ENCODE data around the gene CENPV.
"Not testable (repeated sequence)": the region's sequence is repeated elsewhere in the genome, so short reads cannot be mapped to it uniquely, and the experiment has no call there.

CENPV gene

DNA sequence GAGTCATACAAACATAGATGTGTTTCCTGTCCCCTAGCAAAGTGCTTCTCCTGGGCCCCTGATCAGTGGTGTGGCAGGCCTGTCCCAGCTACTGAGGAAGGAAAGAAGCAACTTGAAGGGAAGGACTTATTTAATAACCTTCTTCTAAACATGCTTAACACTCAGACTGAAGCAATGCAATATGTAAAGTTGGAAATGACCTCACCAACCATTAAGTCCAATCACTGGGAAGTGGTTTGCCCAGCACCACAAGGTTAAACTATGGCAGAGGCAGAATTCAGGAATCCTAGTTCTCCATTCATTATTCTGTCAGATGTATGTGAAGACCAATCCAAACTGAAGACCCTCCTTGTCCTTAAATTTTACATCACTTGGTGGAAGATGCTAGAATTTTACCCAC, 39.1 kb downstream of the CENPV start:
- no peak overlapping the region for H3K4me3 ChIP-seq (replicated peaks; ENCODE audit: low read depth, low read length)
- TF ChIP-seq, protein P1, sequence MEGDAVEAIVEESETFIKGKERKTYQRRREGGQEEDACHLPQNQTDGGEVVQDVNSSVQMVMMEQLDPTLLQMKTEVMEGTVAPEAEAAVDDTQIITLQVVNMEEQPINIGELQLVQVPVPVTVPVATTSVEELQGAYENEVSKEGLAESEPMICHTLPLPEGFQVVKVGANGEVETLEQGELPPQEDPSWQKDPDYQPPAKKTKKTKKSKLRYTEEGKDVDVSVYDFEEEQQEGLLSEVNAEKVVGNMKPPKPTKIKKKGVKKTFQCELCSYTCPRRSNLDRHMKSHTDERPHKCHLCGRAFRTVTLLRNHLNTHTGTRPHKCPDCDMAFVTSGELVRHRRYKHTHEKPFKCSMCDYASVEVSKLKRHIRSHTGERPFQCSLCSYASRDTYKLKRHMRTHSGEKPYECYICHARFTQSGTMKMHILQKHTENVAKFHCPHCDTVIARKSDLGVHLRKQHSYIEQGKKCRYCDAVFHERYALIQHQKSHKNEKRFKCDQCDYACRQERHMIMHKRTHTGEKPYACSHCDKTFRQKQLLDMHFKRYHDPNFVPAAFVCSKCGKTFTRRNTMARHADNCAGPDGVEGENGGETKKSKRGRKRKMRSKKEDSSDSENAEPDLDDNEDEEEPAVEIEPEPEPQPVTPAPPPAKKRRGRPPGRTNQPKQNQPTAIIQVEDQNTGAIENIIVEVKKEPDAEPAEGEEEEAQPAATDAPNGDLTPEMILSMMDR (IDR thresholded peaks at IDR 0.05; ENCODE audit: low read depth, low read length, missing control alignments) = no peak
- no peak for DNase-seq (ENCODE audit: extremely low read depth, low read depth)

DNA sequence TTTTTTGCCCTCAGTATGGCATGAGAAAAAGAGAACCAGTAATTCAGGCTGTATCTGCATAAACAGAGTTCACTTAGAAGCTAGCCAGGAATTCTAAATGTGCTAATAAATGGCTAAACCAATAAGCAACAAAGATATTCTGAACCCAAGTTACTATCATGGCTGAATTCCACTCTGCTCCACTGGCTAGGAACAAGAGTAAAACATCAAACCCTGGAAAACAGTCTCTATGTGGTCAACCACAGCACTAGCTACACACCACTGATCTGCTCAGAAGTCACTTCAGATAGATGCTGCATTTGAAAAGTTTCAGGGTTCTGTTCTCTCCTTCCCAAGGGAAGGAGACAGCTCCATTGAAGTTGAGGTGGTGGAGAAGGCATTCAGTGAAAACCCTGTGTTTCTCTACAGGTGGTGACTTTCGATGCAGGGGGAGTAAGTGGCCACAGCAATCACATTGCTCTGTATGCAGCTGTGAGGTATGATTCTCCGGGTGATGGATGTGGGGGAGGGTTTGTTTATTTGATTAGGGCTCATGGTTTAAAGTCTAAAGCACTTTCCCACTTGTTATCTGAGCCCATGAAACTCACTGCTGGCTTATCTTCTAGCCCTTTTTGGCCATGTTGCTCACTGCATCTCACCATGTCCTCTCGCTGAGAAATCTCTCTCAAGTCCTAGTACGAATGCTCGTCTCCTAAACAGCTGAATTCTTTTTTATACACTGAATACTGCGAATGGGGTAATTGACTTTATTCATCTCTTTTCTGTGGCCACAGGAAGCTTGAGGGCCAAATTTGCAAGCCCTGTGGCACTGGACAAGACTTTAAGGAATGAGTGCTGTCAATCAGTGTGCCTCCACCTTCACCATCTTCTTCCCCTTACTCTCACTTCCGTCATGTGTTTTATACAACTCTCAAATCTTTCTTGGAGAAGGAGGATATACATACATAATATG, 39.9 kb downstream of the CENPV start:
- H3K4me3 ChIP-seq (replicated peaks; ENCODE audit: low read depth, low read length) = no peak overlapping the region
- no peak for DNase-seq (ENCODE audit: extremely low read depth, low read depth)
- TF ChIP-seq, protein P1 (IDR thresholded peaks at IDR 0.05; ENCODE audit: low read depth, low read length, missing control alignments) = no peak

DNA sequence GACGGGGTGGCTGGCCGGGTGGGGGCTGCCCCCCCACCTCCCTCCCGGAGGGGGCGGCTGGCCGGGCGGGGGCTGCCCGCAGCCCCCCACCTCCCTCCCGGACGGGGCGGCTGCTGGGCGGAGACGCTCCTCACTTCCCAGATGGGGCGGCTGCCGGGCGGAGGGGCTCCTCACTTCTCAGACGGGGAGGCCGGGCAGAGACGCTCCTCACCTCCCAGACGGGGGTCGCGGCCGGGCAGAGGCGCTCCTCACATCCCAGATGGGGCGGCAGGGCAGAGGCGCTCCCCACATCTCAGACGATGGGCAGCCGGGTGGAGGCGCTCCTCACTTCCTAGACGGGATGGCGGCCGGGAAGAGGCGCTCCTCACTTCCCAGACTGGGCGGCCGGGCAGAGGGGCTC, 41.2 kb downstream of the CENPV start:
- DNase-seq (ENCODE audit: extremely low read depth, low read depth); H3K4me3 ChIP-seq (replicated peaks; ENCODE audit: low read depth, low read length): not testable (repeated sequence)

GRCh38 chr17:16306211-16306610, 47.1 kb downstream of the CENPV start:
- no peak overlapping the region for H3K4me3 ChIP-seq (replicated peaks; ENCODE audit: low read depth, low read length)
- TF ChIP-seq, protein P1 (IDR thresholded peaks at IDR 0.05; ENCODE audit: low read depth, low read length, missing control alignments) = no peak
- no peak for DNase-seq (ENCODE audit: extremely low read depth, low read depth)

GRCh38 chr17:16304830-16305229, 48.4 kb downstream of the CENPV start:
- DNase-seq (ENCODE audit: extremely low read depth, low read depth) = no peak
- TF ChIP-seq, protein P1 (IDR thresholded peaks at IDR 0.05; ENCODE audit: low read depth, low read length, missing control alignments) = peak; percentile 55

DNA sequence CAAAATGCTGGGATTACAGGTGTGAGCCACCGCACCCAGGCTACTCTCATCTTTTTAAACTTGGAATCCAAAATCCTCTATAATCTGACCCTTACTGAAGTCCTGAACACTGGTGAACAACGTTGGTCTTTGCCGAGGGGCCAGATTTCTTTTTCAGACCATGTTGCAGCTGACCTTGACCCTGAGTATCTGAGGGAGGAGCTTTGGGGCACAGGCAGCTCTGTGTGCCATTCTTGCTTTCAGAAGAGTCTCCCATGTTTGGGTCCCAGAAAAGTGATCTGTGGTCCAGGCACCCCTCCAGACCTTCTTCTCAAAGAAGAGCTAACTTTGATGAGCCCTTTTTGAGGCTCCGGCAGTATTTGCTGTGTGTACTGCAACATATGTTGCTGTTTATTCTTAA, 50.4 kb downstream of the CENPV start:
- no peak for DNase-seq (ENCODE audit: extremely low read depth, low read depth)

More at GRCh38 chr17:16304830-16305229, 48.4 kb downstream of the CENPV start:
- no peak overlapping the region for H3K4me3 ChIP-seq (replicated peaks; ENCODE audit: low read depth, low read length)

More for the DNA sequence above, 50.4 kb downstream of the CENPV start:
- no peak overlapping the region for H3K4me3 ChIP-seq (replicated peaks; ENCODE audit: low read depth, low read length)
- TF ChIP-seq, protein P1 (IDR thresholded peaks at IDR 0.05; ENCODE audit: low read depth, low read length, missing control alignments) = no peak

All from HFF-Myc (cell line).